GM21515 (cell line): ENCODE results near the gene SDS.
A peak's percentile ranks its signal among the peaks of the same experiment; 100 is the strongest.

ENCODE experiments used
- ATAC-seq: cut with Tn5 transposase; IDR thresholded peaks from one replicate; pipeline ENCODE4 v1.9.1; 2021; ENCODE audit not compliant: unreplicated experiment

Gene SDS

GRCh38 chr12:113425960-113426453 is 22.3 kb upstream of the SDS start:
- no peak for ATAC-seq

- no peak for ATAC-seq
These were observed 21.5 kb upstream of the SDS start for GRCh38 chr12:113424915-113425823.

GRCh38 chr12:113424456-113424855 is 20.8 kb upstream of the SDS start:
- no peak for ATAC-seq

- no peak for ATAC-seq
These were observed 19.4 kb upstream of the SDS start for GRCh38 chr12:113422886-113423669.

- peak; percentile 73 for ATAC-seq
These were observed 18.6 kb upstream of the SDS start, which contains the start of gene SDSL for GRCh38 chr12:113422030-113422885. Gene SDSL (plus strand): TSS chr12:113422380. CDS start chr12:113427983, 5,603 bp downstream.

GRCh38 chr12:113420996-113421595 is 17.4 kb upstream of the SDS start:
- ATAC-seq = no peak

- ATAC-seq = no peak
These were observed 14.7 kb upstream of the SDS start for GRCh38 chr12:113418213-113418879.

- ATAC-seq = no peak
These were observed 12.5 kb upstream of the SDS start for GRCh38 chr12:113416091-113416754.

GRCh38 chr12:113414519-113415038 is 10.9 kb upstream of the SDS start:
- ATAC-seq = no peak

GRCh38 chr12:113413488-113413939 is 9.8 kb upstream of the SDS start:
- ATAC-seq = no peak

GRCh38 chr12:113409462-113410124 is 5.9 kb upstream of the SDS start:
- ATAC-seq = no peak

- ATAC-seq = no peak
These were observed 5.1 kb upstream of the SDS start for GRCh38 chr12:113408756-113409298.

GRCh38 chr12:113407931-113408600 is 4.4 kb upstream of the SDS start:
- no peak for ATAC-seq

- no peak for ATAC-seq
These were observed 2.0 kb upstream of the SDS start for GRCh38 chr12:113405694-113406093.

- no peak for ATAC-seq
These were observed 964 bp downstream of the SDS start for GRCh38 chr12:113402586-113403260.

GRCh38 chr12:113401066-113402000 is 2.4 kb downstream of the SDS start:
- no peak for ATAC-seq
